Effector memory CD4-positive, alpha-beta T cell (primary cell): Measurements from ENCODE around the gene ASCL2.
A peak's percentile ranks its signal among the peaks of the same experiment; 100 is the strongest.

Experiments used
- DNase-seq, 3 donors: peaks; one replicate each; pipeline ENCODE4 v3.0.0-alpha.2; 2020
- H3K27ac ChIP-seq: 2 replicates; pipeline ENCODE4 v1.7.0; 2013; ENCODE audit warnings: mild to moderate bottlenecking, low read length, moderate library complexity; ENCODE audit not compliant: insufficient read depth, poor library complexity, severe bottlenecking
- H3K27me3 ChIP-seq: replicated peaks from 2 replicates; pipeline ENCODE4 v1.7.0; 2013; ENCODE audit warnings: mild to moderate bottlenecking, low read length; ENCODE audit not compliant: insufficient read depth, control insufficient read depth, poor library complexity, severe bottlenecking
- H3K36me3 ChIP-seq: 2 replicates; pipeline ENCODE4 v1.7.0; 2013; ENCODE audit warnings: mild to moderate bottlenecking, low read length, moderate library complexity; ENCODE audit not compliant: control insufficient read depth, insufficient read depth
- H3K4me1 ChIP-seq: 2 replicates; pipeline ENCODE4 v1.7.0; 2013; ENCODE audit warnings: low read length, mild to moderate bottlenecking; ENCODE audit not compliant: control insufficient read depth, insufficient read depth, poor library complexity, severe bottlenecking
- H3K4me3 ChIP-seq: 2 replicates; pipeline ENCODE4 v1.7.0; 2013; ENCODE audit warnings: low read length, low read depth, mild to moderate bottlenecking; ENCODE audit not compliant: insufficient read depth, poor library complexity, severe bottlenecking
- H3K9me3 ChIP-seq: 2 replicates; pipeline ENCODE4 v1.7.0; 2013; ENCODE audit warnings: mild to moderate bottlenecking, low read length, moderate library complexity; ENCODE audit not compliant: control insufficient read depth

The ASCL2 gene

DNA sequence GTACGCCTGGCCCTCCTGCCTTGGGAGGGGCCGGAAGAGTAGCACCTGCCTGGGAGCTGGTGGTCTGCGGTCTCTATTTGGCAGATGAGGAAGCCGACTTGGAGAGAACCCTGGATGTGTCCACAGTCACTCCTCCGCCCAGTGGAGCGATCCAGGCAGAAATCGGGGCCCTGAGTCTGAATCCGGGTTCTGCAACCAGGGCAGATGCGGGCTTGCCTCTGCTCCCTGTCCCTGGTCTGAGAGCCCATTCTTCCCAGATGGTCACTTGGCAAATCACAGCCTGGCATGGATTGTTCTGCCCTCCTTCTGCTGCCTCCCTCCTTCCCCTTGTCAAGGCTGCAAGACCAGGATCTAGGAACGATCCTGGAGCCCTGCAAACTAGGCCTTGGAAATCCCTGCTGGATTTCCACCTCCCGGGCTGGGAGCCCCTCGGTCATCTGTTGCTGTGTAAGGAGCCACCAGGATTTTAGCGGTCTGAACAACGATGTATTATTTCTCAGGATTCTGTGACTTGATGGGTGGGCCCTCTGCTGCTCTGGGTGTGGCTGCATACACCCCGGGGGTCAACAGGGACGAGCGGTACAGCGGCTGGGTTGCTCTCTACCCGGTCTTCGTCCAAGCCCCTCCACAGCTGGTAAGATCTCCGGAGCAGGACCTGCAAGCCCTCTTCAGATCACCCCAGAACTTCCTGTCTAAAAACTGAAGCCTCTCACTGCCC is 2.0 kb upstream of the ASCL2 start:
- peaks cover 11% of the 10 kb centered on the region for H3K4me1 ChIP-seq
- no peak overlapping the region for H3K27ac ChIP-seq
- no peak overlapping the region for H3K4me3 ChIP-seq
- no peaks in the 10 kb centered on the region for H3K9me3 ChIP-seq
- peaks cover 33% of the 10 kb centered on the region for H3K27me3 ChIP-seq
- no peak for DNase-seq
- H3K36me3 ChIP-seq: no peaks in the 10 kb centered on the region

DNA sequence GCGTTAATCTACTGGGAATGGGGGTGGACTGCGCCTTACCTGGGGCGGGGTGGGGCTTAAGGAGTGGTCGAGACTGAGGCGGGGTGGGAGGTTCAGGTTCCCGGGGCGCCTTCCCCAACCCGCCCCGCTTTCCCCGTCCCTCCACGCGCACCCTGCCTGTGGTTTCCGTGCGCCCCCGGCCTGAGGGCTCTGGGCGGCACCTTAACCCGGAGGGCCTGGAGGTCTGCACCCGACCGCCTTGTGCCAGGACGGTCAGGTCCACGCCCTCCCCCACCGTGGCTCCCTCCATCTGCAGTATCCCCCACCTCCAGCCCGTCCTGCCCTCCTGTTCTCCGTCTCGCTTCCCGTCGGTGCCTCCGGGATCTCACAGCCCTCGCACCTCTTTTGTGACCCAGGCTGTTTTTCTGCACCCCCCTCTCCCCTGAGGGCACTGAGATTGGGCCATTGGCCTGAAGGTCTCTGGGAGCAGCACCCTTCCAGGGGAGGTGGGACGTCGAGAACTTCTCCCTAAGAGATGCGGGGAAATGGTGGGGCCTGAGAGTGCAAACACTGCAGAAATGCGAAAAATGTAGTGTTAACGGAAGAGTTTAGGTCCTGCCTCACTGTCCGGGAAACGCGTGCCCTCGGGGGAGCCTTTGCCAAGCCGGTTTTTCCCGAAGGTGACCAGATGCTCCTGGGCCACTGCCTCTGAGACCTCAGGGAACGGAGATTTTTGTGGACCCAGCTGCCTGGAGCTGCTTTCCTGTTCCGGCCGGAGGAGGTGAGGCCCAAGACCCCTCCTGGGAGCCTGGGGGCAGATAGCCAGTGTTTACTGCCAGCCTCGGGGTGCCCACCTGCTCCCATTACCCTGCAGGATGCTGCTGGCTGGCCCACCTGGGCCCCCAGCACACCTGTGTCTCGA is 1.2 kb upstream of the ASCL2 start:
- Histone ChIP-seq H3K36me3 (no peaks in the 10 kb centered on the region), H3K4me1 (peaks cover 14% of the 10 kb centered on the region), H3K4me3 (no peak overlapping the region), H3K27me3 (peaks cover 33% of the 10 kb centered on the region), H3K27ac (no peak overlapping the region), H3K9me3 (no peaks in the 10 kb centered on the region)
- no peak for DNase-seq

DNA sequence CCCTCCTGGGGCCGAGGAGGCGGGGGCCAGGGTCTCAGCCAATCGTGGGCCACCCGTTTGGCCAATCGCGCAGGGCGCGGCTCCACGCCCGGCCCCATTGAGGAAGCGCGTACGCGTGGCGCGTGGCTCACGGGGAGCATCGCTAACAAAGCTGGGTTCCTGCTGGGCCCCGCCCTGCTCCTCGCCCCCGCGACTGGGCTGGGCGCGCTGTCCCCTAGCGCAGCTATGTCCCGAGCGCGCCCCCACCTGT is 614 bp upstream of the ASCL2 start:
- Histone ChIP-seq H3K27ac (no peak overlapping the region), H3K36me3 (no peaks in the 10 kb centered on the region), H3K27me3 (peaks cover 33% of the 10 kb centered on the region), H3K4me1 (peaks cover 15% of the 10 kb centered on the region), H3K4me3 (peak overlapping the region; percentile 12), H3K9me3 (no peaks in the 10 kb centered on the region)
- DNase-seq: peak in 2 of 3 donors; percentile 10 to 44

DNA sequence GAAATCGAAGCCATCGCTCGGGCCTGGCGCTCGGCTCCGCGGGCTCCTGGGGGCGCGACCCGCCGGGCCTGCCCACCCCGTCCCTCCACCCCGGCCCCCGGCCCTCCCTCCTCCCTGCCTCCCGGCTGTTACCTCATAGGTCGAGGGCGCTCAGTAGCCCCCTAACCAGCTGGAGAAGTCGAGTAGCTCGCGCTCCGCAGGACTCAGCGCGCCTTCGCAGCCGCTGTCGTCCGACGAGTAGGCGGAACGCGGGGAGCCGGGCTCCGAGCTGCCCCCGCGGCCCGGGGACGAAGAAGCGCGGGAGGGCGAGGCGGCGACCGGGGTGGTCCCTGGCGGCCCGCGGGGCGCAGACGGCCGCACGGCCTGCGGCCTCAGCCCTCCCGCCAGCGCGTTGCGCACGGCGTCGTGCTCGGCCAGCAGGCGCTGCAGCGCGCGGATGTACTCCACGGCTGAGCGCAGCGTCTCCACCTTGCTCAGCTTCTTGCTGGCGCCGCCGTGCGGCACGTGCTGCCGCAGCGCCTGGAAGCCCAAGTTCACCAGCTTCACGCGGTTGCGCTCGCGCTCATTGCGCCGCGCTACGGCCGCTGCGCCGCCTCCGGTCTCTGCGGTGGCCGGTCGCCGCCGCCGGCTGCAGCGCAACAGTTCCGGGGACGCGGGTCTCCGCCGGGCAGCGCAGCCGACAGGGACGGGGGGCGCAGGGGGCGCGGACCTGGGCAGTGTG is 627 bp downstream of the ASCL2 start:
- H3K4me1 ChIP-seq: peaks cover 23% of the 10 kb centered on the region
- peaks cover 33% of the 10 kb centered on the region for H3K27me3 ChIP-seq
- peak in 1 of 3 donors; percentile 12 for DNase-seq
- peak overlapping the region; percentile 50 for H3K4me3 ChIP-seq
- H3K36me3 ChIP-seq: no peaks in the 10 kb centered on the region
- H3K27ac ChIP-seq: no peak overlapping the region
- H3K9me3 ChIP-seq: no peaks in the 10 kb centered on the region

DNA sequence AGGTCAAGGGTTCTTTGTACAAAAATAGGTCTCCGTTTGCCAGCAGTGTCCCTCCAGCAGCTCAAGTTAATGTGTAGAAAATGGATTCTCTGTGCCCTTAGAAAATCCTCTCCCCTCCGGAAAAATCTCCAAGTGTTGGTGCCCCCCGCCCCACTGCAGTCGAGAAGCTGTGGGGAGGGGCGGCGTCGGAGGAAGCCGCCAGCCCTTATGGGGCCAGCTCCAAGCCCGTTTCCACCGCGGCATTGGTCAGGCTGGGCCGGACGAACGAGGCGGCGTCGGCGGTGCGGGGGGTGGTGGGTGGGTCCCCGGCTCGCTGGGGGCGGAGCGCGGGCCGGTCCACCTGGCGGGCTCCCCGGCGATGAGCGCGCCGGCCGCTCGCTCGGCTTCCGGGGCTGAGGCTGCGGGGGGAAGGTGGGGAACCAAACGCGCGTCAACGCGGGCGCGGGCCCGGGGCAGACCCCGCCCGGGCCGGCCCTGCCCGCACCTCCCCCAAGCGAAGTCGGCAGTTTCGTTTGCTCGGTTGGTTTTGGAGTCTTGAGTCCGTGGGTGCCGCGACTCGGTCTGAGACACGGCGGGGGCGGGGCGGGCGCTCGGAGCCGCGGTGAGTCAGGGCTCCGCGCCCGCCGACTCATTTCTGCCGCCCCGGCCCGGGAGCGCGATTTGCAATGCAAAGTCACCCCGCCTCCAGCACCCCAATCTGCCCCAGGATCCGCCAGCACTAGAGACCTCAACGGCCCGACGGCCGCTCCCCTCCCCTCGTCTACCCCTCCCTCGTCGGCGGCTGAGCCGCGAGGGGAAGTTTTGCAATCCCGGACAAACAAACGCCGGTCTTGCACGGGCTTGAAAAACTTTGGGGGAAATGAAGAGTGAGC is 1.4 kb downstream of the ASCL2 start:
- no peaks in the 10 kb centered on the region for H3K9me3 ChIP-seq
- peaks cover 23% of the 10 kb centered on the region for H3K4me1 ChIP-seq
- no peak overlapping the region for H3K27ac ChIP-seq
- H3K4me3 ChIP-seq: peak overlapping the region; percentile 50
- H3K36me3 ChIP-seq: no peaks in the 10 kb centered on the region
- peak in 1 of 3 donors; percentile 31 for DNase-seq
- peaks cover 33% of the 10 kb centered on the region for H3K27me3 ChIP-seq

DNA sequence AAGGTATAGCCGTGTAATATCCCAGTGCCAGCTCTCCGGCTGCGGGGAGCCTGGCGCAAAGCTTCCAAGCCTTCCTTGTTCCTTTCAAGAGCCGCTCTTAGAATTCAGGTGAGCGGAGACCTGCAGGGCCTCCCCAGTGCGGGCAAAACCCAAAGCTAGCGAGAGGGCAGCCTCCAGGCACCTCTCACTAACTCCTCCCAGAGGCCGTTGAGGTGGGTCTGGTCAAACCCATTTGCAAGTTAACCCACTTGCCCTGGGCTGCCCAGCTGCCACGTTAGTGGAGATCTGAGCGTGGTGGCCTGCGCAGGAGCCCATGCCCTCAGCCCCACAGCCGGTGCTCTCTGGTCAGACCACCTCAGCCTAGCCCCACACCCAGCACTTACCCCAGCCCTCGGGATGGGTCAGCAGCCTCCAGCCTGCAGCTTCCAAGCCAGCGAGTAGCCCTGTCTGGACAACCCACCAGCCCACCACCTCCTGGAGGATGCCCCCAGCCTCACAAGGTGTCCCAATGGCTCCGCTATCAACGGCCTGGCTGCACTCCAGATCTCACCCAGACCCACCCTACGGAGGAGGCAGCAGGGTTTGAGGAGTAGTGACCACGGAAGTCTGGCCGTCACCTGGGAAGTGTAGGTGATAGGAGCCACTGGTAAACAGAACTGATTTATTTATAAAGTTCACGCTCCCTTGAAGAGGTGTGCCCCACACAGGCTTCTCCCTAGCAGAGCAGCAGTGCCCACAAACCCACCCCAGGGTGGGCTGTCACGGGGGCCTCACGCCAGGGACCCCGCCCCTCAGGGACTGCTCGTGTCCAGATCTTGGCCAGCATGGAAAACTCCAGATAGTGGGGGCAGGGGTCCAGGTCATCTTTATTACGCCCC is 2.3 kb downstream of the ASCL2 start:
- peaks cover 23% of the 10 kb centered on the region for H3K4me1 ChIP-seq
- no peak overlapping the region for H3K4me3 ChIP-seq
- peaks cover 33% of the 10 kb centered on the region for H3K27me3 ChIP-seq
- H3K9me3 ChIP-seq: no peaks in the 10 kb centered on the region
- no peak overlapping the region for H3K27ac ChIP-seq
- no peaks in the 10 kb centered on the region for H3K36me3 ChIP-seq
- DNase-seq: no peak

DNA sequence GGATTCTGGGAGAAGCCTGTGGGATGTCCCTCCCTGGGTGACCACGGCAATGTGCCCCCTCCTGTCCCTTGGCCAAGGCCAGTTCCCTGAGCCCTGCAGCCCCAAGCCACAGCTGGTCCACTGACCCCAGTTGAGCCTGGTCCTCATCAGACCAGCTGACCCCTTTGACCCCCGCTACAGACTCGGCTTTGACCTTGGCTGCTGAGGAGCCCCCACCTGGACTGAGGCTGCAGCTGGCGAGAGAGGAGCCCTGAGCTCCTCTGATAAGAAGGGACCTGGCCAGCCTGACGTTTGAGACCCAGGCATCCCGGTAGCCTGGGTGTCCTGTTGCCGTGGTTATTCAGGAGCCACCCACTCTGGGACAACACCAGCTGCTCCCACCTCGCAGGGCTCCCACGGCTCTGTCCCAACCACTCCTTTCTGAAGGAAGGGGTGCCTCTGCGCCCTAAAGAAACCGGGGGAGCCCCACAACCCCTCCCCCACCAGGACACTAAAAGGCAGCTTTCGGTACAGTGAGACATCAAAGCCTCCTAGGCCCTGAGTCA is 3.0 kb downstream of the ASCL2 start:
- H3K27ac ChIP-seq: no peak overlapping the region
- no peaks in the 10 kb centered on the region for H3K9me3 ChIP-seq
- peaks cover 33% of the 10 kb centered on the region for H3K27me3 ChIP-seq
- H3K36me3 ChIP-seq: no peaks in the 10 kb centered on the region
- H3K4me3 ChIP-seq: no peak overlapping the region
- no peak for DNase-seq
- peaks cover 23% of the 10 kb centered on the region for H3K4me1 ChIP-seq

DNA sequence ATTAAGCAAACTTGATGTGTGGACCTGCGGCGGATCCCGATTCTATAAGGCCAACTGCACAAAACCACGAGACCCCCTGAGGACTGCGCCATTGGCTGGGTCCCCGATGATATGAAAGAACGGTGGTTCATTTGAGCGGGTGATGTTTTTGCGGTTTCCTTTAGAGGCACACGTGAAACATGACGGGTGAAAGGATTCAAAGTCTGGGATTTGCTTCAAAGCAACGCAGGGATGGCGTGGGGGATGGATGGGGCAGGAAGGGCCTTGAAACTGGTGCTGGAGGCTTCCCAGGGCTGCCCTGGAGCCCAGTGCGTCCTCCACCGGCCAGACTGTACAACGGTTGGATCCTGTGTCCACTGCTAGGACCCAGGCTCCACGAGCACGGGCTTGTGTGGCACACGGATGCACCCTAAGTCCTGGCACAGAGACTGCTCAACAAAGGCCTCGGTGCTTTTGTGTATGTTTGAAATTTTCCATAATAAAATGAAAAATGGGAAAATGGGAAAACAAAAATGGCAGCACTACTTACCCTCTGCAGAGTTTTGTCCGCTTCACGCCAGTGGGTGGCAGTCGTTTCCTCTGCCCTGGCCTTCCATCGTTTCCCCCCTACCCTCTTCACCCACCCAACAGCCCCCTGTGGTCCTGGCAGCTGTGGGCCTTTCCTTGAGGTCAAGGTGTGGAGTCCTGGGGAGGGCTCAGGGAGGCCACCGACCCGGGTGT is 3.6 kb downstream of the ASCL2 start:
- peaks cover 33% of the 10 kb centered on the region for H3K27me3 ChIP-seq
- H3K4me1 ChIP-seq: peaks cover 23% of the 10 kb centered on the region
- DNase-seq: no peak

More for the DNA sequence above, 3.6 kb downstream of the ASCL2 start:
- Histone ChIP-seq H3K4me3 (no peak overlapping the region), H3K36me3 (no peaks in the 10 kb centered on the region), H3K27ac (no peak overlapping the region), H3K9me3 (no peaks in the 10 kb centered on the region)
